Subcutaneous adipose tissue (tissue), 4 donors: ENCODE results near the gene PRDM5. TPM values are rescaled to one million over a fixed set of nuclear protein-coding genes. Genes with fewer than 3 reads are reported as not detected.

Experiments
- CTCF ChIP-seq: fragments of 450-650 bp; IDR thresholded peaks from one replicate; pipeline ENCODE4 v1.5.1; 2016; ENCODE audit warnings: low read depth, mild to moderate bottlenecking, control low read depth, antibody characterized with exemption, moderate library complexity
- total RNA-seq, 4 donors: library from RNA; depleted of rRNA; stranded (reverse); fragments of >200 nt; gene quantifications; one replicate each; pipeline ENCODE4 v1.1.0, GENCODE V29; 2016

PRDM5 gene
- total RNA-seq, 4 donors from 2014 or later = 7.3 to 15.4 (median 11.1) TPM

GRCh38 chr4:120809518-120809917, 113.0 kb downstream of the PRDM5 start:
- no peak for TF ChIP-seq CTCF

GRCh38 chr4:120808475-120809141, 113.9 kb downstream of the PRDM5 start:
- no peak for TF ChIP-seq CTCF

GRCh38 chr4:120801137-120801758, 121.3 kb downstream of the PRDM5 start:
- no peak for TF ChIP-seq CTCF

- no peak for TF ChIP-seq CTCF
These were observed 124.0 kb downstream of the PRDM5 start for GRCh38 chr4:120798570-120798969.

- no peak for TF ChIP-seq CTCF
These were observed 126.3 kb downstream of the PRDM5 start for GRCh38 chr4:120796271-120796670.

GRCh38 chr4:120785202-120785601, 137.3 kb downstream of the PRDM5 start:
- TF ChIP-seq CTCF = no peak

GRCh38 chr4:120777459-120777858, 145.1 kb downstream of the PRDM5 start:
- TF ChIP-seq CTCF = no peak
